HL-60 (cell line): ENCODE measurements around the gene TBX3.
"Not testable (repeated sequence)": the region's sequence is repeated elsewhere in the genome, so short reads cannot be mapped to it uniquely, and the experiment has no call there.

ENCODE experiments used
- CTCF ChIP-seq: IDR thresholded peaks from one replicate; pipeline ENCODE4 v1.5.1; 2011; ENCODE audit warnings: low read length, control low read depth, inconsistent platforms; ENCODE audit not compliant: insufficient read depth
- GABPA ChIP-seq: IDR thresholded peaks from 2 replicates; pipeline ENCODE4 v1.6.1; 2012; ENCODE audit warnings: low read depth
- POLR2AphosphoS5 ChIP-seq: IDR thresholded peaks from 2 replicates; pipeline ENCODE4 v1.6.1; 2012; ENCODE audit warnings: low read depth
- REST ChIP-seq: IDR thresholded peaks from 2 replicates; pipeline ENCODE4 v1.6.1; 2012; ENCODE audit warnings: low read depth; ENCODE audit not compliant: insufficient replicate concordance
- SPI1 ChIP-seq: IDR thresholded peaks from 2 replicates; pipeline ENCODE4 v1.6.1; 2012; ENCODE audit warnings: low read depth, mild to moderate bottlenecking, borderline replicate concordance

- not testable (repeated sequence) for TF ChIP-seq CTCF, REST, POLR2AphosphoS5, GABPA, SPI1
These were observed 24.6 kb upstream of the TBX3 start for GRCh38 chr12:114708598-114708997.
